Fibroblast of skin of right quadriceps (primary cell): ENCODE results near the gene PCDHA8.
"Not testable (repeated sequence)": the region's sequence is repeated elsewhere in the genome, so short reads cannot be mapped to it uniquely, and the experiment has no call there.

Experiments used
- DNase-seq: peaks from one replicate; pipeline ENCODE4 v3.0.0-alpha.2; 2013

PCDHA8 gene

GRCh38 chr5:140840978-140841962 lies at the start of gene PCDHA8:
Gene PCDHA8 (plus strand): TSS chr5:140841187. CDS start chr5:140841322, 135 bp downstream.
- DNase-seq, result no peak

GRCh38 chr5:140794595-140795258 lies 46.3 kb upstream of the PCDHA8 start, which contains the start of gene PCDHA2:
Gene PCDHA2 (plus strand): TSS chr5:140794852.
- DNase-seq, result no peak

GRCh38 chr5:140795259-140795641 lies 45.7 kb upstream of the PCDHA8 start:
- DNase-seq, result no peak

GRCh38 chr5:140796072-140796717 lies 44.8 kb upstream of the PCDHA8 start:
- not testable (repeated sequence) for DNase-seq

GRCh38 chr5:140796718-140797095 lies 44.3 kb upstream of the PCDHA8 start:
- no peak for DNase-seq

- peak; percentile 4 for DNase-seq
Observed at GRCh38 chr5:140800816-140801493, 40.0 kb upstream of the PCDHA8 start, which contains the start of gene PCDHA3. Gene PCDHA3 (plus strand): TSS chr5:140801057.

GRCh38 chr5:140801494-140801841 lies 39.5 kb upstream of the PCDHA8 start:
- no peak for DNase-seq

GRCh38 chr5:140802381-140802780 lies 38.6 kb upstream of the PCDHA8 start:
- not testable (repeated sequence) for DNase-seq

GRCh38 chr5:140802781-140803271 lies 38.2 kb upstream of the PCDHA8 start:
- no peak for DNase-seq

- no peak for DNase-seq
Observed at GRCh38 chr5:140806834-140807775, 33.9 kb upstream of the PCDHA8 start, which contains the start of gene PCDHA4. Gene PCDHA4 (plus strand): TSS chr5:140807068.

- DNase-seq, result not testable (repeated sequence)
Observed at GRCh38 chr5:140808241-140808888, 32.6 kb upstream of the PCDHA8 start.

GRCh38 chr5:140808889-140809291 lies 32.1 kb upstream of the PCDHA8 start:
- DNase-seq, result no peak

- peak; percentile 4 for DNase-seq
Observed at GRCh38 chr5:140821375-140822280, 19.4 kb upstream of the PCDHA8 start, which contains the start of gene PCDHA5. Gene PCDHA5 (plus strand): TSS chr5:140821613.

- no peak for DNase-seq
Observed at GRCh38 chr5:140822281-140822629, 18.7 kb upstream of the PCDHA8 start.

- not testable (repeated sequence) for DNase-seq
Observed at GRCh38 chr5:140822969-140823368, 18.0 kb upstream of the PCDHA8 start.

- no peak for DNase-seq
Observed at GRCh38 chr5:140823475-140823874, 17.5 kb upstream of the PCDHA8 start.

- DNase-seq, result no peak
Observed at GRCh38 chr5:140827704-140828361, 13.2 kb upstream of the PCDHA8 start, which contains the start of gene PCDHA6. Gene PCDHA6 (plus strand): TSS chr5:140827960. CDS start chr5:140828092, 132 bp downstream.

- DNase-seq, result no peak
Observed at GRCh38 chr5:140828362-140828737, 12.6 kb upstream of the PCDHA8 start.
